ENCODE data around the gene C1S. TPM values are rescaled to one million over a fixed set of nuclear protein-coding genes. Genes with fewer than 3 reads are reported as not detected.

C1S gene
- polyA plus RNA-seq, 1 donor: 80.5 TPM

DNA sequence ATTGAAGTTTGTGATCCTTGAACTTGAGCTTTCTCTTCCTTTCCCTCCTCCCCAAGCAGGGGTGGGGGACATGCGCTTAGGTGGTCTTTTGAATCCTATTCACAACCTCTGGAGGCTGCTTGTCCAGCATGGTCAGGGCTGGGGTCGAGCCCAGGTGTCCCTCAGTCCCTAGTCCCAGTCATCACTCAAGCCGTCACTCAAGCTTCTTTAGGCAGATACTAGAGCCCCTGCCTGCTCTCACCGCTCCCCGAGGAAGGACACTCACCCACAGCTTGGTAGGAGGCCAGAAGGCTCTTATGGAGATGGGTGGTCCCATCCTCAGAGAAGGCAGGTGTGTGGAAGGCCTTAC lies 49.0 kb downstream of the C1S start:
- Histone ChIP-seq H3K4me3 (ENCODE audit: low read length) (peak overlapping the region; percentile 62), H3K27ac (ENCODE audit: low read length) (no peak overlapping the region), H3K36me3 (ENCODE audit: control insufficient read depth, insufficient read depth, low read length) (no peaks in the 10 kb centered on the region), H3K4me1 (ENCODE audit: control insufficient read depth, insufficient read depth, low read length) (peaks cover 6% of the 10 kb centered on the region), H3K27me3 (ENCODE audit: control insufficient read depth, insufficient read depth, low read length) (no peaks in the 10 kb centered on the region), H3K9me3 (ENCODE audit: control insufficient read depth, low read depth, low read length) (no peaks in the 10 kb centered on the region)
- no peak for DNase-seq
- WGBS (ENCODE audit: insufficient coverage, low lambda C conversion rate): no CpG with 5 or more reads among the region's 5 CpGs

DNA sequence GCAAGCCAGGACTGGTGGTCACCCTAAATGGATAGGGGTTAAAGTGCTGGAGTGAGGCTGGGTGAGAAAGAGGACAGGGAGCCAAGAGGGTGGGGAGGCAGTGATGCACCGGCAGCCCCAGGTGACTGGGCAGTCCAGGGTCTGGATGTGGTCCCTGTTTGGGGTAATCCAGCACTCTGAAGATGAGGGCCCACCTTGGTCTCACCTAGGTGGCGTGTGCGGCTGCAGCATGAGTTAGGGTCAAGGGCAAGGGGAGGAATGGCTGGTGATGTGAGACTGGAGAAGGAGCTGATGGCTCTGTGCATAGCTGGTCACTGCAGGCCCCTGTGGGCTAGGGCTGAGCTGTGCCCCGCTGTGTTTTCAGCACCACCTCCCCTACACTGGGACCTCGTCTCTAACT lies 50.1 kb downstream of the C1S start:
- no CpG with 5 or more reads among the region's 5 CpGs for WGBS (ENCODE audit: insufficient coverage, low lambda C conversion rate)
- peaks cover 10% of the 10 kb centered on the region for H3K36me3 ChIP-seq (ENCODE audit: control insufficient read depth, insufficient read depth, low read length)
- H3K27ac ChIP-seq (ENCODE audit: low read length): no peak overlapping the region
- no peak overlapping the region for H3K4me3 ChIP-seq (ENCODE audit: low read length)
- DNase-seq: no peak
- H3K27me3 ChIP-seq (ENCODE audit: control insufficient read depth, insufficient read depth, low read length): no peaks in the 10 kb centered on the region
- no peaks in the 10 kb centered on the region for H3K9me3 ChIP-seq (ENCODE audit: control insufficient read depth, low read depth, low read length)
- peaks cover 6% of the 10 kb centered on the region for H3K4me1 ChIP-seq (ENCODE audit: control insufficient read depth, insufficient read depth, low read length)

DNA sequence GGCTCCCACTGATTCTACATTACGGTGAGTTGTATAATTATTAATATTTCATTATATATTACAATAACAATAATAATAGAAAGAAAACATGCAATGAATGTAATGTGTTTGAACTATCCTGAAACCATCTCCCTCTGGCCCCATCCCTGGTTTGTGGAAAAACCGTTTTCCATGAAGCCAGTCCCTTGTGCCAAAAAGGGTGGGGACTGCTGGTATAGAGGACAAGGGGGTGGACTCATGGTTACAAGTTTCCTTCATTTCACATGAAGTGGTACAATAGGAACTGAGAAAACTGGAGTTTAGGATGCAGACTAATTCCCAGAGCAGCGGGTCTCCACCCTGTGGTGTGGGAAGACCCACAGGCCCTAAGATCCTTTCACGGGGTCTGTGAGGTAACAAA lies 51.5 kb downstream of the C1S start:
- H3K4me3 ChIP-seq (ENCODE audit: low read length): no peak overlapping the region
- WGBS (ENCODE audit: insufficient coverage, low lambda C conversion rate): no CpG with 5 or more reads among the region's 4 CpGs
- H3K27me3 ChIP-seq (ENCODE audit: control insufficient read depth, insufficient read depth, low read length): no peaks in the 10 kb centered on the region
- DNase-seq: no peak
- peaks cover 22% of the 10 kb centered on the region for H3K36me3 ChIP-seq (ENCODE audit: control insufficient read depth, insufficient read depth, low read length)
- no peak overlapping the region for H3K27ac ChIP-seq (ENCODE audit: low read length)
- H3K4me1 ChIP-seq (ENCODE audit: control insufficient read depth, insufficient read depth, low read length): peaks cover 6% of the 10 kb centered on the region
- H3K9me3 ChIP-seq (ENCODE audit: control insufficient read depth, low read depth, low read length): no peaks in the 10 kb centered on the region

DNA sequence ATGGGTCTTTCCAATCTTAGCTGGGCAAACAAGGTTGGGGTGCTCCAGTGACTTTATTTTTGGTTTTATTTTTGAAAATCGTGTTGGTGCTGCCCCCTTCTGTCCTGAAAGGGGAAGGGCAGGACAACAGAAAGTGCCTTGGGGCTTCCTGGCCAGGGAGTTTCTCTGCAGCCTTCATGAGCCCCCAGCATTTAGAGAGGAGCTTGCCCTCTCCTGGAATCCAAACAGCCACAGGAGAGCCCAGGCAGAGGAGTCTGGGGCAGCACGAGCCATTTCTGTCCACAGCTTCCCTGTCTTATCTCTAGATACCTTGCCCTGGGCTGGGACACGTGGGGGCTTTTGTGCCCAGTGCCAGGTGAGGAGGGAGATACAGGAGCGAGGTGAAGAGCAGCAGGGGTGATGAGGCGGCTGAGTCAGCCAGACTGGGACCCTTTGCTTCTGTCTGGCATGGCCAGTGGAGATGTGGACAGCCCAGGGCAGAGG lies 52.9 kb downstream of the C1S start:
- Histone ChIP-seq H3K4me3 (ENCODE audit: low read length) (no peak overlapping the region), H3K27ac (ENCODE audit: low read length) (no peak overlapping the region)

DNA sequence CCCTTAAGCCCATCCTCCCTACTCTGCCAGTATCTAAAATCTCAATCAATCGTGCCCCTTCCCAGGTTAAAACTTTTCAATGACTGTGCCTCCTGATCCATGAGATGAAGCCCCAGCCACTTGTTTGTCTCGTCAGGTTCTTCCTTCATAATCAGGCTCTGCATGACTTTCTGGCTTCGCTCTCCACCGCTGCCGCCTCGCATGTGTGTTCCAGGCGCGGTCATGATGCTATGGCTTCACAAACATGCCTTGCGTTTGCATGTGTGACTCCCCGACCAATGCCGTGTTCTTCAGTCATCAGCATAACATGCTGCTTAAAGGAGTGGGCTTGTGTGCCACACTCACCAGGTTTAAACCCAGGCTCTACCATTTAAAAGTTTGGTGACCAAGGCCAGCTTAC lies 53.5 kb downstream of the C1S start:
- WGBS (ENCODE audit: insufficient coverage, low lambda C conversion rate): no CpG with 5 or more reads among the region's 11 CpGs
- Histone ChIP-seq H3K27ac (ENCODE audit: low read length) (no peak overlapping the region), H3K4me1 (ENCODE audit: control insufficient read depth, insufficient read depth, low read length) (peaks cover 19% of the 10 kb centered on the region), H3K27me3 (ENCODE audit: control insufficient read depth, insufficient read depth, low read length) (no peaks in the 10 kb centered on the region), H3K4me3 (ENCODE audit: low read length) (no peak overlapping the region), H3K9me3 (ENCODE audit: control insufficient read depth, low read depth, low read length) (no peaks in the 10 kb centered on the region), H3K36me3 (ENCODE audit: control insufficient read depth, insufficient read depth, low read length) (peaks cover 23% of the 10 kb centered on the region)
- DNase-seq: no peak

More for the DNA sequence above, 52.9 kb downstream of the C1S start:
- H3K4me1 ChIP-seq (ENCODE audit: control insufficient read depth, insufficient read depth, low read length): peaks cover 18% of the 10 kb centered on the region
- no peaks in the 10 kb centered on the region for H3K27me3 ChIP-seq (ENCODE audit: control insufficient read depth, insufficient read depth, low read length)
- no peak for DNase-seq
- peaks cover 23% of the 10 kb centered on the region for H3K36me3 ChIP-seq (ENCODE audit: control insufficient read depth, insufficient read depth, low read length)
- no CpG with 5 or more reads among the region's 5 CpGs for WGBS (ENCODE audit: insufficient coverage, low lambda C conversion rate)
- H3K9me3 ChIP-seq (ENCODE audit: control insufficient read depth, low read depth, low read length): no peaks in the 10 kb centered on the region

DNA sequence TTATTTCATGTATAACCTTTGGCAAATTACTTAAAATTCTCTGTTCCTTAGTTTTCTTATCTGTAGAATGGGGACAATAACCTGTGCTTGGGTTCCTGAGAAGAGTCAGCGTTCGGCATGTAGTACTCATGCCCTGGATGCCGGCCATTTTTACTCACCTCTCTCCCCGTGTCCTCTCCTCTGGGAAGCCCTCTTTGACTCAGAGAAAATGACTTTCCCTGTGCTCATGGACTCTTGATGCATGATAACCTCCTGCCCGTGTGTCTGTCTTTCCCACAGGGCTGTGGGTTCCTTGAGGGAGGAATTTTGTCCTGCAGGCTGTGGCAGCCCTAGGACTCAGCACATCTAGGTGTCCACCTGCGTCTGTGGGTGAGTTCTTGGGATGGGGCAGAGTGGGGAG lies 54.3 kb downstream of the C1S start:
- no peak for DNase-seq
- WGBS (ENCODE audit: insufficient coverage, low lambda C conversion rate): no CpG with 5 or more reads among the region's 6 CpGs
- Histone ChIP-seq H3K27me3 (ENCODE audit: control insufficient read depth, insufficient read depth, low read length) (no peaks in the 10 kb centered on the region), H3K4me1 (ENCODE audit: control insufficient read depth, insufficient read depth, low read length) (peaks cover 13% of the 10 kb centered on the region), H3K36me3 (ENCODE audit: control insufficient read depth, insufficient read depth, low read length) (peaks cover 29% of the 10 kb centered on the region), H3K27ac (ENCODE audit: low read length) (no peak overlapping the region), H3K9me3 (ENCODE audit: control insufficient read depth, low read depth, low read length) (no peaks in the 10 kb centered on the region), H3K4me3 (ENCODE audit: low read length) (no peak overlapping the region)

DNA sequence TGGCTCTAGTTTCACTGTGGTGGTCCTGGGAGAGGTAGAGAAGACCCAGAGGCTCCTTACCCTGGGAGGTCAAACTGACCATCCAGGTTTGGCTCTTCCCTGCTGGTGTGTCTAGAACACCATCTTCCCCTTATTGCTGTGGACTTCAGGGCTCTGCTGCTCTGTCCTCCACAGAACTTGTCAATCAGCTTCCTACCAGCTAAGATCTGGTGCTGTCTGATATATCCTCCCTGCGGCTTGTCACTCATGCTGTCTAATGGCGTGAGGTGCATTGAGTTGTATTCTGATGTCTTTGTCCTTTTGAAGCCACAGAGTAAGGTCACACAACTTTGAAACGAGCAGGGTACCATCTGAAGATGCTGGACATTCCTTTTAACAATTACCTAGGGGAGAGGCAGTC lies 55.7 kb downstream of the C1S start:
- Histone ChIP-seq H3K4me3 (ENCODE audit: low read length) (no peak overlapping the region), H3K4me1 (ENCODE audit: control insufficient read depth, insufficient read depth, low read length) (peaks cover 13% of the 10 kb centered on the region), H3K27me3 (ENCODE audit: control insufficient read depth, insufficient read depth, low read length) (no peaks in the 10 kb centered on the region), H3K36me3 (ENCODE audit: control insufficient read depth, insufficient read depth, low read length) (peaks cover 31% of the 10 kb centered on the region), H3K9me3 (ENCODE audit: control insufficient read depth, low read depth, low read length) (no peaks in the 10 kb centered on the region), H3K27ac (ENCODE audit: low read length) (no peak overlapping the region)
- DNase-seq: no peak
- no CpG with 5 or more reads among the region's 3 CpGs for WGBS (ENCODE audit: insufficient coverage, low lambda C conversion rate)

DNA sequence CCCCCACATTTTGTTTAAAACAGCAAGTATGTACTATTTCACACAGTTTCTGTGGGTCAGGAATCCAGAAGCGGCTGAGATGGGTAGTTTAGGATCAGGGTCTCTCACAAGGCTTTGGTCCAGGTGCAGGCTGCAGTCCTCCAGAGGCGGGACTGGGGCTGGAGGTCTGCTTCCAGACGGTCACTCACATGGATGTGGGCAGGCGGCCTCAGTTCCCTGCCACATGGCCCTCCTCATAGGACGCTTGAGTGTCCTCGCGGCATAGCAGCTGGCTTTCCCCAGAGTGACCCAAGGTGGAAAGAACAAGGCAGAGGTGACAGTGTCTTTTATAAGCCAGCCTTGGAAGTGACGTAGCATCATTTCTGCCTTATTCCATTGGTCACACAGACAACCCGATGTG lies 56.4 kb downstream of the C1S start:
- Histone ChIP-seq H3K4me1 (ENCODE audit: control insufficient read depth, insufficient read depth, low read length) (peaks cover 13% of the 10 kb centered on the region), H3K4me3 (ENCODE audit: low read length) (no peak overlapping the region), H3K9me3 (ENCODE audit: control insufficient read depth, low read depth, low read length) (no peaks in the 10 kb centered on the region), H3K36me3 (ENCODE audit: control insufficient read depth, insufficient read depth, low read length) (peaks cover 32% of the 10 kb centered on the region), H3K27ac (ENCODE audit: low read length) (no peak overlapping the region), H3K27me3 (ENCODE audit: control insufficient read depth, insufficient read depth, low read length) (no peaks in the 10 kb centered on the region)
- no CpG with 5 or more reads among the region's 9 CpGs for WGBS (ENCODE audit: insufficient coverage, low lambda C conversion rate)
- DNase-seq: no peak

DNA sequence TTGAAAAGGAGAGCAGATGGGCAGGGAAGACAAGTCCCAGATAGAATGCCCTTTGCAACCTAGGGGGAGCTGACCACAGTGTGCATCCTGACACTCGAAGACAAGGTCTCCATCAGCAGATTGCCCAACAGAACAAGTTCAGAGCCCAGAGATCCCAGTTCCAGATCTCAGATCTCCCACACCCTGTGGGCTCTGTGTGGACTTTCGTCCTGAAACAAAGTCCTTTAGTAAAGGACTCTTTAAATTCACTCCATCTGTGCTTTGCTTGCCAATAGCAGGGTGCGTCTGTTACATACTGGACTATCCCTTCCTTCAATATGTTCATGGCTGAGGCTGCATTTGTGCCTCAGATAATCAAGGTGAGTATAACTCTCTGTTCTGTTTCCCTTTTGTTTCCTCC lies 57.2 kb downstream of the C1S start:
- Histone ChIP-seq H3K27me3 (ENCODE audit: control insufficient read depth, insufficient read depth, low read length) (no peaks in the 10 kb centered on the region), H3K9me3 (ENCODE audit: control insufficient read depth, low read depth, low read length) (no peaks in the 10 kb centered on the region), H3K4me3 (ENCODE audit: low read length) (no peak overlapping the region), H3K36me3 (ENCODE audit: control insufficient read depth, insufficient read depth, low read length) (peaks cover 32% of the 10 kb centered on the region), H3K4me1 (ENCODE audit: control insufficient read depth, insufficient read depth, low read length) (peaks cover 13% of the 10 kb centered on the region), H3K27ac (ENCODE audit: low read length) (peak overlapping the region; percentile 61)
- DNase-seq: peak; percentile 73 to 79
- no CpG with 5 or more reads among the region's 3 CpGs for WGBS (ENCODE audit: insufficient coverage, low lambda C conversion rate)

DNA sequence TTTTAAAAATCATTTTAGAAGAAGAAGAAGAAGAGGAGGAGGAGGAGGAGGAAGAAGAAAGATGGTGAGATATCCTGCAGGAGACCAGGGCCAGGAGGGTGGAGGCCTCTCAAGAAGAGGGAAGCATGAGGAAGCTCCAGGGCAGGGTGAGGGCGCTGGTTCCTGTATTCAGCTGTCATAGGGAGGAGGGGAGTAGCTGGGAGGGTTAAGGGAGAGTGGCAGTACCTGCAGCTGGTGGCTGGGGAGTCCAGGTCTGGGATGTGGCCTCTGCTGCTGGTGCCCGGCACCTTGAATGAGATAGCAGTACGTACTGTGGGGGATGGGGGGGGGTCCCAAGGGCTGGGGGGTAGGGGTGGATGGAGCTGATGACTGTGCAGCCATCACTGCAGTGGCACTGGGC lies 58.4 kb downstream of the C1S start:
- Histone ChIP-seq H3K4me1 (ENCODE audit: control insufficient read depth, insufficient read depth, low read length) (peaks cover 25% of the 10 kb centered on the region), H3K9me3 (ENCODE audit: control insufficient read depth, low read depth, low read length) (no peaks in the 10 kb centered on the region), H3K27me3 (ENCODE audit: control insufficient read depth, insufficient read depth, low read length) (no peaks in the 10 kb centered on the region), H3K27ac (ENCODE audit: low read length) (no peak overlapping the region), H3K36me3 (ENCODE audit: control insufficient read depth, insufficient read depth, low read length) (peaks cover 32% of the 10 kb centered on the region), H3K4me3 (ENCODE audit: low read length) (no peak overlapping the region)
- no peak for DNase-seq
- no CpG with 5 or more reads among the region's 3 CpGs for WGBS (ENCODE audit: insufficient coverage, low lambda C conversion rate)

DNA sequence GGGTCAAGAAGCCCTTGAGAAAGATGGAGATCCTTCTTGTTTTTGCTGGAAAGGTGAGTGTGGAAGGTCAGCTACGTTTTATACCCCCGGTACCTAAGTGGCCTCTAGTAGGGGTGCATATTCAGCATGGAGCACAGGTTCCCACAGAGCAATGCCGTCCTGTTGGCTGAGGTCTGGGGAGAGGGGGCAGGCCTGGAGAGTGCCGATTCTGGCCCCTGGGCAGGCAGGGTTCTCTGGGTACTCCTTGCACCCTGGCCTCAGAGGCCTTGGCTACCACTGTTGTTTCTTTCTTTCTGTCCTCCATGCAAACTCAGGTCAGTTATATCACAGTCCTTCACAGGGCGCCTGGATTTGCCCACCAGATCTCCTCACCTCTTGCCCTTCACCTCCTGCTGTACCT lies 59.6 kb downstream of the C1S start:
- Histone ChIP-seq H3K4me3 (ENCODE audit: low read length) (no peak overlapping the region), H3K36me3 (ENCODE audit: control insufficient read depth, insufficient read depth, low read length) (peaks cover 27% of the 10 kb centered on the region)

More for the DNA sequence above, 59.6 kb downstream of the C1S start:
- Histone ChIP-seq H3K9me3 (ENCODE audit: control insufficient read depth, low read depth, low read length) (no peaks in the 10 kb centered on the region), H3K27ac (ENCODE audit: low read length) (no peak overlapping the region), H3K4me1 (ENCODE audit: control insufficient read depth, insufficient read depth, low read length) (peaks cover 29% of the 10 kb centered on the region), H3K27me3 (ENCODE audit: control insufficient read depth, insufficient read depth, low read length) (no peaks in the 10 kb centered on the region)
- DNase-seq: no peak
- WGBS (ENCODE audit: insufficient coverage, low lambda C conversion rate): no CpG with 5 or more reads among the region's 5 CpGs

Data from large intestine (tissue), 3 donors.